Measurements from ENCODE around the gene TM4SF4. TPM values are rescaled to one million over a fixed set of nuclear protein-coding genes. Genes with fewer than 3 reads are reported as not detected.

TM4SF4 gene
- total and polyA plus RNA-seq, 2 donors (not counting 1 experiment from before 2014, with no cell fraction given), result not detected

- ATAC-seq (ENCODE audit: low read depth) (no peak), DNase-seq (no peak)
- WGBS (ENCODE audit: insufficient coverage), result no CpG with 5 or more reads among the region's 3 CpGs
- intact Hi-C loops (cut with micrococcal nuclease), result no loop called here
- H3K9me3 ChIP-seq (ENCODE audit: control extremely low read depth in 1 of 3, control insufficient read depth in 2 of 3, insufficient read depth in 1 of 3, low read length in 2 of 3), result no peaks in the 10 kb centered on the region
- no peaks in the 10 kb centered on the region for H3K36me3 ChIP-seq (replicated peaks in 1 of 2; ENCODE audit: control extremely low read depth in 1 of 2, control insufficient read depth in 1 of 2, extremely low read depth in 1 of 2, insufficient read depth in 2 of 2, low read length in 1 of 2)
- TF ChIP-seq EZH2 (IDR thresholded peaks at IDR 0.05; ENCODE audit: borderline replicate concordance, insufficient read depth, low read depth, low read length, poor library complexity, severe bottlenecking) (no peak), CTCF (IDR thresholded peaks at IDR 0.05) (no peak)
- peaks cover 5% of the 10 kb centered on the region for H3K27me3 Mint-ChIP-seq
- no peaks in the 10 kb centered on the region for H3K4me1 ChIP-seq (ENCODE audit: control insufficient read depth in 2 of 2, insufficient read depth in 2 of 2, low read length in 2 of 2)
- no peak overlapping the region for H3K4me3 ChIP-seq (ENCODE audit: control extremely low read depth in 1 of 5, extremely low read depth in 1 of 5, insufficient read depth in 1 of 5, low read depth in 2 of 5, low read length in 4 of 5)
- no peak overlapping the region for H3K4me2 ChIP-seq (replicated peaks; ENCODE audit: low read depth, low read length, poor library complexity, severe bottlenecking)
- POLR2A ChIA-PET, result no interaction called here
- H3K27me3 ChIP-seq (replicated peaks in 1 of 4; ENCODE audit: control extremely low read depth in 1 of 4, control insufficient read depth in 3 of 4, insufficient read depth in 4 of 4, low read length in 3 of 4), result no peaks in the 10 kb centered on the region
- H3K27ac ChIP-seq (ENCODE audit: low read length in 2 of 2), result no peak overlapping the region
- no peaks in the 10 kb centered on the region for H3K79me2 ChIP-seq (ENCODE audit: control insufficient read depth, insufficient read depth, low read length)
- CTCF ChIA-PET, result interaction anchor here (1.1 kb wide), 1 partner anchor 11 kb away, joined by 3 read pairs; no protein-coding TSS in a partner anchor
- H2AFZ ChIP-seq (ENCODE audit: insufficient read depth, low read depth, low read length, poor library complexity, severe bottlenecking), result no peak overlapping the region
- no peak overlapping the region for H3K4me3 Mint-ChIP-seq
- H3K27ac Mint-ChIP-seq, result no peak overlapping the region
- H3K4me1 Mint-ChIP-seq, result no peaks in the 10 kb centered on the region
- H3K9ac ChIP-seq (ENCODE audit: low read length), result no peak overlapping the region
- no peaks in the 10 kb centered on the region for H4K20me1 ChIP-seq (ENCODE audit: control insufficient read depth, insufficient read depth, low read length, poor library complexity, severe bottlenecking)
- H3K9me3 Mint-ChIP-seq (ENCODE audit: insufficient read depth), result no peaks in the 10 kb centered on the region
Measured at GRCh38 chr3:149519912-149520311, 45.4 kb downstream of the TM4SF4 start.

GRCh38 chr3:149523512-149524299, 49.2 kb downstream of the TM4SF4 start:
- WGBS (ENCODE audit: insufficient coverage), result 97% methylated on average over 7 of the region's 11 CpGs
- CTCF ChIA-PET, result interaction anchor here (1.0 kb wide), 1 partner anchor 194 kb away, joined by 7 read pairs; no protein-coding TSS in a partner anchor
- Mint-ChIP-seq H3K4me1 (no peaks in the 10 kb centered on the region), H3K27ac (no peak overlapping the region), H3K9me3 (ENCODE audit: insufficient read depth) (no peaks in the 10 kb centered on the region), H3K4me3 (no peak overlapping the region), H3K27me3 (peaks cover 5% of the 10 kb centered on the region)
- DNase-seq, result no peak
- Histone ChIP-seq H3K27me3 (replicated peaks in 1 of 4; ENCODE audit: control extremely low read depth in 1 of 4, control insufficient read depth in 3 of 4, insufficient read depth in 4 of 4, low read length in 3 of 4) (no peaks in the 10 kb centered on the region), H4K20me1 (ENCODE audit: control insufficient read depth, insufficient read depth, low read length, poor library complexity, severe bottlenecking) (no peaks in the 10 kb centered on the region), H3K9me3 (ENCODE audit: control extremely low read depth in 1 of 3, control insufficient read depth in 2 of 3, insufficient read depth in 1 of 3, low read length in 2 of 3) (no peaks in the 10 kb centered on the region), H3K9ac (ENCODE audit: low read length) (no peak overlapping the region), H3K4me1 (ENCODE audit: control insufficient read depth in 2 of 2, insufficient read depth in 2 of 2, low read length in 2 of 2) (no peaks in the 10 kb centered on the region), H3K27ac (ENCODE audit: low read length in 2 of 2) (no peak overlapping the region), H3K79me2 (ENCODE audit: control insufficient read depth, insufficient read depth, low read length) (no peaks in the 10 kb centered on the region), H3K36me3 (replicated peaks in 1 of 2; ENCODE audit: control extremely low read depth in 1 of 2, control insufficient read depth in 1 of 2, extremely low read depth in 1 of 2, insufficient read depth in 2 of 2, low read length in 1 of 2) (no peaks in the 10 kb centered on the region), H2AFZ (ENCODE audit: insufficient read depth, low read depth, low read length, poor library complexity, severe bottlenecking) (no peak overlapping the region), H3K4me3 (ENCODE audit: control extremely low read depth in 1 of 5, extremely low read depth in 1 of 5, insufficient read depth in 1 of 5, low read depth in 2 of 5, low read length in 4 of 5) (no peak overlapping the region), H3K4me2 (replicated peaks; ENCODE audit: low read depth, low read length, poor library complexity, severe bottlenecking) (no peak overlapping the region)
- POLR2A ChIA-PET, result no interaction called here
- TF ChIP-seq EZH2 (IDR thresholded peaks at IDR 0.05; ENCODE audit: borderline replicate concordance, insufficient read depth, low read depth, low read length, poor library complexity, severe bottlenecking), result no peak
- TF ChIP-seq CTCF (IDR thresholded peaks at IDR 0.05), result no peak
- no peak for ATAC-seq (ENCODE audit: low read depth)
- intact Hi-C loops (cut with micrococcal nuclease), result no loop called here

Data from B cell (primary cell).